ENCODE measurements around the gene NVL. TPM values are rescaled to one million over a fixed set of nuclear protein-coding genes. Genes with fewer than 3 reads are reported as not detected.

Gene NVL
- polyA plus RNA-seq, 1 of the 3 experiments (the other 2 are of a cell fraction) = 12.4 TPM

DNA sequence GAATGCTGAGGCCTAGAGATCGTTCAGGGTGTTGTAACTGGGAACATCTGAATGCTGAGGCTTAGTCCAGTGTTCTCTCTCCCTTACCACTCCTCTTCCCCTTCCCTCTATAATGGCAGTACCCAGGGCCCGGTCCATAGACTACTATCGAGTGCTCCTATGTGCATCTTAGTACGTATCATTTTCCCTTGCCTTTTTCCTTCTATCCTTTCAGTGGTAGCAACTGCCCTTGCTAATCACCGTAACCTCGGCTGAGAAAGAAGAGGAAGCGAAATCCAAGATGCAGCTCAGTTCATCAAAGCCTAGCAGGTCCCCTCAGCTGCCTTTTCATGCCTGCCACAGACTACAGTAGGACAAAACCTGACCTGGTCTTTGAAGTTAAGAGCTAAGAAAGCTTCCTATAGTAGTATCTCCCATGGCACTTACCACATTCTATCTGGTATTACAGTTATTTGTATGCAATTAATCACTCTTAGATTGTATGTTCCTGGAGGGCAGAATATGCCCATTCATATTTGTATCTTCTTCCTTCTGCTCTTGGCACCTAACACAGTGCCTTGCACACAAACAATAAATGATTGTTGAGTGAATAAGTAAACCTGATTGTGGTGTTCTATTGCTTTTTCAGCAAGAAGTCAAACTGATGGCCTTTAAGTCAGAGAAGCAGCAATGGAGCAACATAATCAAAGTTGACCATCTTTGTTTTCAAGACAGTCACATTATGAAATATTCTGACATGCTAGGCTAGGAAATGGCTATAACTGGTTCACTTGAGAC is 49.1 kb upstream of the NVL start (continued):
- TF ChIP-seq, protein P1, sequence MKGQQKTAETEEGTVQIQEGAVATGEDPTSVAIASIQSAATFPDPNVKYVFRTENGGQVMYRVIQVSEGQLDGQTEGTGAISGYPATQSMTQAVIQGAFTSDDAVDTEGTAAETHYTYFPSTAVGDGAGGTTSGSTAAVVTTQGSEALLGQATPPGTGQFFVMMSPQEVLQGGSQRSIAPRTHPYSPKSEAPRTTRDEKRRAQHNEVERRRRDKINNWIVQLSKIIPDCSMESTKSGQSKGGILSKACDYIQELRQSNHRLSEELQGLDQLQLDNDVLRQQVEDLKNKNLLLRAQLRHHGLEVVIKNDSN (IDR thresholded peaks at IDR 0.05; ENCODE audit: borderline replicate concordance, low read depth) = no peak
- TF ChIP-seq MXI1 (IDR thresholded peaks at IDR 0.05; ENCODE audit: low read depth, low read length) = no peak
- TF ChIP-seq, protein P2, sequence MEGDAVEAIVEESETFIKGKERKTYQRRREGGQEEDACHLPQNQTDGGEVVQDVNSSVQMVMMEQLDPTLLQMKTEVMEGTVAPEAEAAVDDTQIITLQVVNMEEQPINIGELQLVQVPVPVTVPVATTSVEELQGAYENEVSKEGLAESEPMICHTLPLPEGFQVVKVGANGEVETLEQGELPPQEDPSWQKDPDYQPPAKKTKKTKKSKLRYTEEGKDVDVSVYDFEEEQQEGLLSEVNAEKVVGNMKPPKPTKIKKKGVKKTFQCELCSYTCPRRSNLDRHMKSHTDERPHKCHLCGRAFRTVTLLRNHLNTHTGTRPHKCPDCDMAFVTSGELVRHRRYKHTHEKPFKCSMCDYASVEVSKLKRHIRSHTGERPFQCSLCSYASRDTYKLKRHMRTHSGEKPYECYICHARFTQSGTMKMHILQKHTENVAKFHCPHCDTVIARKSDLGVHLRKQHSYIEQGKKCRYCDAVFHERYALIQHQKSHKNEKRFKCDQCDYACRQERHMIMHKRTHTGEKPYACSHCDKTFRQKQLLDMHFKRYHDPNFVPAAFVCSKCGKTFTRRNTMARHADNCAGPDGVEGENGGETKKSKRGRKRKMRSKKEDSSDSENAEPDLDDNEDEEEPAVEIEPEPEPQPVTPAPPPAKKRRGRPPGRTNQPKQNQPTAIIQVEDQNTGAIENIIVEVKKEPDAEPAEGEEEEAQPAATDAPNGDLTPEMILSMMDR (IDR thresholded peaks at IDR 0.05) = no peak

DNA sequence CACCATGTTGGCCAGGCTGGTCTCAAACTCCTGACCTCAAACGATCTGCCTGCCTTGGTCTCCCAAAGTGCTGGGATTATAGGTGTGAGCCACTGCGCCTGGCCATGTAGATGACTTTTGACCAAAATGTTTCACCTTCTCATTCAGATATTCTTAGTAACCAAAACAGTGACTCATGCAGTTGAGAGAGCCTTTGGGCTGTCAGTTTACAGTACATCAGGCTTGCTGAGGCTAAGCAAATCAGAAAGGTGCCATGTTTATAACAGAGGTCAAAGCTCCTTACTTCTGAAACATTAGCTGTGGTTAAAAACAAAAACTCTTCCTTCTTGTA is 47.7 kb upstream of the NVL start:
- Histone ChIP-seq H3K79me2 (ENCODE audit: insufficient read depth) (peaks cover 25% of the 10 kb centered on the region; the same call in 1 of the 2 replicates), H2AFZ (ENCODE audit: low read depth) (no peak overlapping the region), H3K4me1 (ENCODE audit: control insufficient read depth in 1 of 2, insufficient read depth in 2 of 2, low read depth in 1 of 2, low read length in 1 of 2) (peaks cover 12 to 26% of the 10 kb centered on the region in 2 experiments; a peak in 3 of 4 replicates), H3K9ac (no peak overlapping the region), H3K27ac (ENCODE audit: low read depth in 2 of 2, low read length in 1 of 2) (peak overlapping the region in 1 of 2 experiments; percentile 43; a peak in 2 of 4 replicates), H3K4me2 (peak overlapping the region; percentile 32; the same call in 1 of the 2 replicates), H3K27me3 (ENCODE audit: insufficient read depth) (no peaks in the 10 kb centered on the region), H3F3A (replicated peaks; ENCODE audit: insufficient read depth) (peaks cover 27% of the 10 kb centered on the region), H3K9me2 (no peaks in the 10 kb centered on the region), H3K36me3 (replicated peaks in 1 of 2; ENCODE audit: control insufficient read depth in 1 of 2, insufficient read depth in 2 of 2, low read length in 1 of 2) (peaks cover 44 to 50% of the 10 kb centered on the region in 2 experiments), H3K4me3 (ENCODE audit: low read depth in 2 of 2, low read length in 1 of 2) (no peak overlapping the region), H3K9me3 (no peaks in the 10 kb centered on the region), H4K20me1 (ENCODE audit: insufficient read depth) (peaks cover 4% of the 10 kb centered on the region; the same call in 1 of the 2 replicates)
- TF ChIP-seq TCF12 (IDR thresholded peaks at IDR 0.05) (peak; percentile 57), MEF2A (IDR thresholded peaks at IDR 0.05; ENCODE audit: borderline replicate concordance, low read depth) (peak; percentile 75; the same call in 1 of the 2 replicates), JUND (IDR thresholded peaks at IDR 0.05) (peak; percentile 54), ELF1 (IDR thresholded peaks at IDR 0.05) (no peak), TAF1 (IDR thresholded peaks at IDR 0.05; ENCODE audit: borderline replicate concordance, low read depth, low read length) (no peak), YY1 (IDR thresholded peaks at IDR 0.05; ENCODE audit: low read depth) (no peak), NFIC (IDR thresholded peaks at IDR 0.05; ENCODE audit: borderline replicate concordance) (no peak), SIN3A (IDR thresholded peaks at IDR 0.05; ENCODE audit: borderline replicate concordance, low read depth, low read length) (no peak), RCOR1 (IDR thresholded peaks at IDR 0.05; ENCODE audit: low read length) (no peak), EZH2phosphoT487 (IDR thresholded peaks at IDR 0.05; ENCODE audit: borderline replicate concordance, low read depth) (no peak), FOSL2 (IDR thresholded peaks at IDR 0.05; ENCODE audit: borderline replicate concordance, low read depth) (peak; percentile 50; the same call in 1 of the 2 replicates), FOXJ3 (CRISPR knock-in tag; IDR thresholded peaks at IDR 0.05) (no peak)
- TF ChIP-seq, protein P1 (IDR thresholded peaks at IDR 0.05; ENCODE audit: borderline replicate concordance, low read depth) = no peak
- TF ChIP-seq, protein P3, sequence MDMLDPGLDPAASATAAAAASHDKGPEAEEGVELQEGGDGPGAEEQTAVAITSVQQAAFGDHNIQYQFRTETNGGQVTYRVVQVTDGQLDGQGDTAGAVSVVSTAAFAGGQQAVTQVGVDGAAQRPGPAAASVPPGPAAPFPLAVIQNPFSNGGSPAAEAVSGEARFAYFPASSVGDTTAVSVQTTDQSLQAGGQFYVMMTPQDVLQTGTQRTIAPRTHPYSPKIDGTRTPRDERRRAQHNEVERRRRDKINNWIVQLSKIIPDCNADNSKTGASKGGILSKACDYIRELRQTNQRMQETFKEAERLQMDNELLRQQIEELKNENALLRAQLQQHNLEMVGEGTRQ (IDR thresholded peaks at IDR 0.05; ENCODE audit: borderline replicate concordance, low read depth, low read length) = no peak
- TF ChIP-seq, protein P4, sequence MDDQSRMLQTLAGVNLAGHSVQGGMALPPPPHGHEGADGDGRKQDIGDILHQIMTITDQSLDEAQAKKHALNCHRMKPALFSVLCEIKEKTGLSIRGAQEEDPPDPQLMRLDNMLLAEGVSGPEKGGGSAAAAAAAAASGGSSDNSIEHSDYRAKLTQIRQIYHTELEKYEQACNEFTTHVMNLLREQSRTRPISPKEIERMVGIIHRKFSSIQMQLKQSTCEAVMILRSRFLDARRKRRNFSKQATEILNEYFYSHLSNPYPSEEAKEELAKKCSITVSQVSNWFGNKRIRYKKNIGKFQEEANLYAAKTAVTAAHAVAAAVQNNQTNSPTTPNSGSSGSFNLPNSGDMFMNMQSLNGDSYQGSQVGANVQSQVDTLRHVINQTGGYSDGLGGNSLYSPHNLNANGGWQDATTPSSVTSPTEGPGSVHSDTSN (IDR thresholded peaks at IDR 0.05) = peak; percentile 83
- TF ChIP-seq, protein P5, sequence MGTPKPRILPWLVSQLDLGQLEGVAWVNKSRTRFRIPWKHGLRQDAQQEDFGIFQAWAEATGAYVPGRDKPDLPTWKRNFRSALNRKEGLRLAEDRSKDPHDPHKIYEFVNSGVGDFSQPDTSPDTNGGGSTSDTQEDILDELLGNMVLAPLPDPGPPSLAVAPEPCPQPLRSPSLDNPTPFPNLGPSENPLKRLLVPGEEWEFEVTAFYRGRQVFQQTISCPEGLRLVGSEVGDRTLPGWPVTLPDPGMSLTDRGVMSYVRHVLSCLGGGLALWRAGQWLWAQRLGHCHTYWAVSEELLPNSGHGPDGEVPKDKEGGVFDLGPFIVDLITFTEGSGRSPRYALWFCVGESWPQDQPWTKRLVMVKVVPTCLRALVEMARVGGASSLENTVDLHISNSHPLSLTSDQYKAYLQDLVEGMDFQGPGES (IDR thresholded peaks at IDR 0.05; ENCODE audit: low read depth, low read length) = no peak
- ChIA-PET CTCF (interaction anchor here (1.2 kb wide), 1 partner anchor 12 kb away, joined by 3 read pairs; no protein-coding TSS in a partner anchor), POLR2A (no interaction called here)
- 58% methylated on average over 2 of the region's 2 CpGs for WGBS (ENCODE audit: low lambda C conversion rate)
- DNase-seq = no peak

Data from SK-N-SH (cell line).